MM.1S (cell line): ENCODE results near the gene CHCHD6.

Experiments used
- CTCF ChIP-seq: fragments of 300-600 bp; sonication (generic); IDR thresholded peaks from 2 replicates; pipeline ENCODE4 v1.5.1; 2016; ENCODE audit warnings: antibody characterized with exemption, low read length, mixed read lengths
- EZH2 ChIP-seq: fragments of 300-600 bp; sonication (generic); optimal IDR thresholded peaks from 2 replicates; pipeline ENCODE3; 2017; ENCODE audit warnings: low read depth, mild to moderate bottlenecking, antibody characterized with exemption, low read length, mixed read lengths
- EZH2phosphoT487 ChIP-seq: fragments of 300-600 bp; sonication (generic); IDR thresholded peaks from 2 replicates; pipeline ENCODE4 v1.6.1; 2018; ENCODE audit warnings: antibody characterized with exemption, low read length

- TF ChIP-seq CTCF (no peak), EZH2 (no peak), EZH2phosphoT487 (no peak)
Measured at GRCh38 chr3:126714276-126714900, 10.3 kb downstream of the CHCHD6 start.
